ENCODE results near the gene MFN1. TPM values are rescaled to one million over a fixed set of nuclear protein-coding genes. Genes with fewer than 3 reads are reported as not detected.

The MFN1 gene
- total and polyA plus RNA-seq, 2 of the 13 experiments (the other 11 are each of a cell fraction or from before 2014, with no cell fraction given) = 25.2 to 37.5 TPM

GRCh38 chr3:179347345-179348194, at the start of gene MFN1 (continued):
- TF ChIP-seq SNAPC4 (CRISPR knock-in tag; IDR thresholded peaks at IDR 0.05) (no peak), NCOA1 (CRISPR knock-in tag; IDR thresholded peaks at IDR 0.05) (no peak), ZNF276 (CRISPR knock-in tag; IDR thresholded peaks at IDR 0.05; ENCODE audit: low read depth) (peak; percentile 51; the same call in 1 of the 2 replicates), HCFC1 (IDR thresholded peaks at IDR 0.05; ENCODE audit: low read depth, low read length) (peak; percentile 75), TBP (CRISPR knock-in tag; IDR thresholded peaks at IDR 0.05) (no peak), ZMYM4 (CRISPR knock-in tag; IDR thresholded peaks at IDR 0.05) (peak; percentile 89), SOX6 (IDR thresholded peaks at IDR 0.05) (no peak), SOX6 (CRISPR knock-in tag; IDR thresholded peaks at IDR 0.05) (peak; percentile 6; the same call in 1 of the 2 replicates), NFAT5 (CRISPR knock-in tag; IDR thresholded peaks at IDR 0.05) (peak; percentile 59; the same call in 1 of the 2 replicates), FOXM1 (CRISPR knock-in tag; IDR thresholded peaks at IDR 0.05) (no peak), GMEB1 (CRISPR knock-in tag; IDR thresholded peaks at IDR 0.05; ENCODE audit: borderline replicate concordance) (peak; percentile 52; the same call in 1 of the 2 replicates), ZGPAT (CRISPR knock-in tag; IDR thresholded peaks at IDR 0.05) (peak; percentile 56; the same call in 1 of the 2 replicates)
